DOHH2 (cell line): ENCODE results near the gene SNRPF.

Experiments
- EZH2phosphoT487 ChIP-seq: fragments of 200-600 bp; sonication (generic); IDR thresholded peaks from 2 replicates; pipeline ENCODE4 v1.6.1; 2017; ENCODE audit warnings: borderline replicate concordance, mild to moderate bottlenecking, antibody characterized with exemption, low read length, moderate library complexity, mixed read lengths
- TF ChIP-seq, protein P1 (sequence below): fragments of 200-600 bp; sonication (generic); IDR thresholded peaks from one replicate; pipeline ENCODE4 v1.5.1; 2014; ENCODE audit warnings: antibody characterized with exemption, mild to moderate bottlenecking, low read depth, low read length; ENCODE audit not compliant: poor library complexity, severe bottlenecking

DNA sequence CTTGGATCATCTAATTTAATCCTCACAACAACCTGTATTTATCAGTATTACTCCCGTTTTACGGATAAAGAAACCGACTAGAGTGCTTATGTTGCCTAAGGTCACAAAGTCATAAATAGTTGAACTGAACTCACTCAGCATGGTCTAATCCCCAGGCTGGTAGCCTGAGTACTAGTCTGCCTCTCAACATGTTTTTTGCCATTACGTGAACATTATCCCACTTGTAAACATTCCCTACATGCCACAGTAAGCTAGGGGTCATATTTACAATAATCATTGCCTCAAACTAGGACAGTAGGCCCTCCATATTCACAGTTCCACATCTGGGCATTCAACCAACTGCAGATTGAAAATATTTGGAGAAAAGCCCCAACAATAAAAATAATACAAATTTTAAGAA lies 12.1 kb downstream of the SNRPF start:
- TF ChIP-seq, protein P1, sequence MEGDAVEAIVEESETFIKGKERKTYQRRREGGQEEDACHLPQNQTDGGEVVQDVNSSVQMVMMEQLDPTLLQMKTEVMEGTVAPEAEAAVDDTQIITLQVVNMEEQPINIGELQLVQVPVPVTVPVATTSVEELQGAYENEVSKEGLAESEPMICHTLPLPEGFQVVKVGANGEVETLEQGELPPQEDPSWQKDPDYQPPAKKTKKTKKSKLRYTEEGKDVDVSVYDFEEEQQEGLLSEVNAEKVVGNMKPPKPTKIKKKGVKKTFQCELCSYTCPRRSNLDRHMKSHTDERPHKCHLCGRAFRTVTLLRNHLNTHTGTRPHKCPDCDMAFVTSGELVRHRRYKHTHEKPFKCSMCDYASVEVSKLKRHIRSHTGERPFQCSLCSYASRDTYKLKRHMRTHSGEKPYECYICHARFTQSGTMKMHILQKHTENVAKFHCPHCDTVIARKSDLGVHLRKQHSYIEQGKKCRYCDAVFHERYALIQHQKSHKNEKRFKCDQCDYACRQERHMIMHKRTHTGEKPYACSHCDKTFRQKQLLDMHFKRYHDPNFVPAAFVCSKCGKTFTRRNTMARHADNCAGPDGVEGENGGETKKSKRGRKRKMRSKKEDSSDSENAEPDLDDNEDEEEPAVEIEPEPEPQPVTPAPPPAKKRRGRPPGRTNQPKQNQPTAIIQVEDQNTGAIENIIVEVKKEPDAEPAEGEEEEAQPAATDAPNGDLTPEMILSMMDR: no peak
- no peak for TF ChIP-seq EZH2phosphoT487
